Stimulated activated CD4-positive, alpha-beta T cell treated with anti-CD3 and anti-CD28 coated beads, TNF-alpha, amount 100 ng/mL, for 1 hour (primary cell): ENCODE results near the gene SYTL1.

ENCODE experiments used
- DNase-seq, 3 donors: peaks; one replicate each; pipeline ENCODE4 v3.0.0-alpha.2; 2020; ENCODE audit warnings: low read depth in 3 of 3, low spot score in 1 of 3

The SYTL1 gene

DNA sequence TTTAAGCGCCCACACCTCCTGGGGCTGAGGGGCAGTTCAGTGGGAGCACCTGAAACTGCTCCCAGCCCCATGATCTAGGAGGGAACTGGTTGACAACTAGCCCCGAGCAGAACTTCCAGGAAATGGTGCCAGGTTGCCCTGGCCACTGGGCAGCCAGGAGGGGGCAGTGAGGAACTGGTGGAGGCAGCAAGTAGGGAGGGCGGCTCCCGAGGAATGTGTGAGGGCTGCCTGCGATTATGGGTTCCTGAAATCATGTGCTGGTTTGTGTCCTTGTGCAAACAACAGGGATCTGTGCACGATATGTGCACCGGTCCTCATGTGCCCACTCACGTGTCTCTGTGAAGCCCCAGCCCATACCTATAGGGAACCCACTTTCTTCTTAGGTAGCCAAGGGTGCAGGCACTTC lies 60.5 kb downstream of the SYTL1 start:
- DNase-seq = no peak

DNA sequence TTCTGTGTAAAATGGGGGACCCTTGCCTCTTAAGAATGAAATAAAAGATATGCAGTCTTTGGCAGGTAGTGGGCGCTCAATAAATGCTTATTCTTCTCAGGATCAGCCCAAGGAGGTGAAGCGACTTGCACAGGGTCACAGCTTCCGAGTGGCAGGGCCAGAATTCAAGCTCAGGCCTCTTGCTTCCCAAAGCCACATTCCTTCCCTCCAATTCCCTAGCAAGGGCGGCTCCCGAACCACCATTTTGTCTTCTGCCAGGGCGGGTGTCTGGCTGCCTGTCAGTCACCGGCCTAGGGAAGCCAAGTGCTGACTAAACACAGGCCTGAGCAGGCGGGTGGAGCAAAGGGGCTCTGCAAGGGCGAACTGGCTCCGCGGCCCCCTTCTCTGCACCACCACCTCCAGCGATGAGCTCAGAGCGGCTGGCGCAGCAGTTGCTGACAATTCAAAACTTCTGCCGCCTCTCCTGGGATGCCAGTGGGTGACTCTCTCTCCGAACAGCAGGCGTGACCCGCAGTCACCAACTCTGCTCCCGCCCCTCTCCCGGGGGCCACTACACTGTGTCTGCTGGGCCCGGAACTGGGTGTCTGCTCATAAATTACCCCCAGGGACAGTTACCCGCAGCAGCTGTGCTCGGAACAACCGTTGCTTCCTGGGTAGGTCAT lies 61.4 kb downstream of the SYTL1 start:
- DNase-seq = no peak
